ENCODE data around the gene KCNIP4. TPM values are rescaled to one million over a fixed set of nuclear protein-coding genes. Genes with fewer than 3 reads are reported as not detected.

Gene KCNIP4
- total and polyA plus RNA-seq, 7 donors: 0.03 TPM; not detected in 6

- no peak for DNase-seq
- ATAC-seq: no peak
- Histone ChIP-seq H3K4me3 (no peak overlapping the region), H3K36me3 (ENCODE audit: insufficient read depth in 1 of 2, low read depth in 1 of 2) (no peaks in the 10 kb centered on the region), H3K9me3 (no peaks in the 10 kb centered on the region), H3K27ac (no peak overlapping the region), H3K4me1 (no peaks in the 10 kb centered on the region), H3K27me3 (ENCODE audit: insufficient read depth in 3 of 3, low read length in 2 of 3) (no peaks in the 10 kb centered on the region)
- WGBS, 3 donors: 65 to 80% (median 77%) methylated on average over 6 of the region's 6 CpGs
- intact Hi-C loops (cut with DNase I): no loop called here
- TF ChIP-seq CTCF (IDR thresholded peaks at IDR 0.05): no peak
Measured at GRCh38 chr4:21457086-21457840, 491.3 kb downstream of the KCNIP4 start.

GRCh38 chr4:21454831-21455230 is 493.7 kb downstream of the KCNIP4 start:
- ATAC-seq (no peak), DNase-seq (no peak)
- Histone ChIP-seq H3K36me3 (ENCODE audit: insufficient read depth in 1 of 2, low read depth in 1 of 2) (no peaks in the 10 kb centered on the region), H3K9me3 (no peaks in the 10 kb centered on the region), H3K27ac (no peak overlapping the region), H3K4me3 (no peak overlapping the region), H3K4me1 (no peaks in the 10 kb centered on the region), H3K27me3 (ENCODE audit: insufficient read depth in 3 of 3, low read length in 2 of 3) (no peaks in the 10 kb centered on the region)
- intact Hi-C loops (cut with DNase I): no loop called here
- WGBS, 3 donors: 33 to 44% (median 38%) methylated on average over 1 of the region's 1 CpG
- no peak for TF ChIP-seq CTCF (IDR thresholded peaks at IDR 0.05)

GRCh38 chr4:21454201-21454600 is 494.4 kb downstream of the KCNIP4 start:
- H3K4me3 ChIP-seq: no peak overlapping the region
- no peak for ATAC-seq
- TF ChIP-seq CTCF (IDR thresholded peaks at IDR 0.05): no peak
- 56 to 59% (median 58%) methylated on average over 4 of the region's 4 CpGs for WGBS, 3 donors
- no peak overlapping the region for H3K27ac ChIP-seq
- H3K36me3 ChIP-seq (ENCODE audit: insufficient read depth in 1 of 2, low read depth in 1 of 2): no peaks in the 10 kb centered on the region
- no peaks in the 10 kb centered on the region for H3K4me1 ChIP-seq
- intact Hi-C loops (cut with DNase I): no loop called here
- no peak for DNase-seq
- no peaks in the 10 kb centered on the region for H3K9me3 ChIP-seq
- H3K27me3 ChIP-seq (ENCODE audit: insufficient read depth in 3 of 3, low read length in 2 of 3): no peaks in the 10 kb centered on the region

- TF ChIP-seq CTCF (IDR thresholded peaks at IDR 0.05): no peak
- H3K27ac ChIP-seq: no peak overlapping the region
- H3K4me3 ChIP-seq: no peak overlapping the region
- no peaks in the 10 kb centered on the region for H3K27me3 ChIP-seq (ENCODE audit: insufficient read depth in 3 of 3, low read length in 2 of 3)
- ATAC-seq (no peak), DNase-seq (no peak)
- no peaks in the 10 kb centered on the region for H3K4me1 ChIP-seq
- H3K9me3 ChIP-seq: no peaks in the 10 kb centered on the region
- intact Hi-C loops (cut with DNase I): no loop called here
- H3K36me3 ChIP-seq (ENCODE audit: insufficient read depth in 1 of 2, low read depth in 1 of 2): no peaks in the 10 kb centered on the region
Measured at GRCh38 chr4:21452931-21453330, 495.6 kb downstream of the KCNIP4 start.

GRCh38 chr4:21451032-21451431 is 497.5 kb downstream of the KCNIP4 start:
- peaks cover 3% of the 10 kb centered on the region for H3K9me3 ChIP-seq
- H3K4me1 ChIP-seq: no peaks in the 10 kb centered on the region
- ATAC-seq (no peak), DNase-seq (no peak)
- WGBS, 3 donors: 6 to 18% (median 9%) methylated on average over 1 of the region's 1 CpG
- H3K27me3 ChIP-seq (ENCODE audit: insufficient read depth in 3 of 3, low read length in 2 of 3): no peaks in the 10 kb centered on the region
- H3K4me3 ChIP-seq: no peak overlapping the region
- no peak for TF ChIP-seq CTCF (IDR thresholded peaks at IDR 0.05)
- H3K36me3 ChIP-seq (ENCODE audit: insufficient read depth in 1 of 2, low read depth in 1 of 2): no peaks in the 10 kb centered on the region
- intact Hi-C loops (cut with DNase I): no loop called here
- no peak overlapping the region for H3K27ac ChIP-seq

All from psoas muscle (tissue), 8 donors.